ENCODE measurements around the gene PRKCA.

The PRKCA gene

DNA sequence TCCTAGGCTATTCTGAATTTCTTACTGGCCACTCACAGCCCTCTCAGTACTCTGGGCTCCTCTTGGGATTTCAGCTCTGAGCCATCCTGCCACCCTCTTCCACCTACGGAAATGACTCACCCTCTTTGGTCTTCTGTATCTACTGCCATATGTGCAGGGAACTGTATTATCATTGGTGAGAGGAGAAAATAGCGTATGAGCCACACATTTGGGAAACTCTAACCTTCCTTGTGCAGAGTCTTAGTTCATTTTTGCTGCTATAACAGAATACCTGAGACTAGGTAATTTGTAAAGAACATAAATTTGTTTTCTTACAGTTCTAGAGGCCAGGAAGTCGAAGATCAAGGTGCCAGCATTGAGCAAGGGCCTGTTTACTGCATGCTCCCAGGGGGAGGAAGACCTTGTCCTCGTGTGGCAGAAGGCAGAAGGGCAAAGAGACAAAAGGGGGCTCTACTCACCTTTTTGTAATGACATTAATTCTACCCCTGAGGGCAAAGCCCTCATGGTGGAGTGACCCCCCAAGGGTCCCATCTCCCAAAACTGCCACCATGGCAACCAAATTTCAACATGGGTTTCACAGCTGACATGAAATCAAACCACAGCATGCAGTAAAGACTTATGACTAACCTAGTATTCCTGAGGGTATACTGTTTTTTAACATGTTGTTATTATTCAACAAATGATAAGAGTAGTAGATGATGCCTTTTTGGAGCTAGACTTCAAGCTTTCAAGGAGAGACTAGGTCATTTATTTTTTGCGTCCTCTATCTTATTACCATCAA, 191.8 kb downstream of the PRKCA start:
- no peak for DNase-seq (ENCODE audit: low read depth, low spot score)
- TF ChIP-seq FOXP2 (optimal IDR thresholded peaks at IDR 0.05; ENCODE audit: control extremely low read depth, extremely low read length, insufficient read depth) (no peak), EZH2 (IDR thresholded peaks at IDR 0.05) (no peak), POLR2AphosphoS5 (IDR thresholded peaks at IDR 0.05; ENCODE audit: borderline replicate concordance, low read depth, low read length) (no peak)
- Histone ChIP-seq H3K9me3 (ENCODE audit: low read depth, low read length) (no peaks in the 10 kb centered on the region), H3K4me3 (no peak overlapping the region), H3K9ac (ENCODE audit: insufficient read length) (no peak overlapping the region), H3K36me3 (ENCODE audit: insufficient read depth, low read length) (no peaks in the 10 kb centered on the region), H3K27ac (no peak overlapping the region)

DNA sequence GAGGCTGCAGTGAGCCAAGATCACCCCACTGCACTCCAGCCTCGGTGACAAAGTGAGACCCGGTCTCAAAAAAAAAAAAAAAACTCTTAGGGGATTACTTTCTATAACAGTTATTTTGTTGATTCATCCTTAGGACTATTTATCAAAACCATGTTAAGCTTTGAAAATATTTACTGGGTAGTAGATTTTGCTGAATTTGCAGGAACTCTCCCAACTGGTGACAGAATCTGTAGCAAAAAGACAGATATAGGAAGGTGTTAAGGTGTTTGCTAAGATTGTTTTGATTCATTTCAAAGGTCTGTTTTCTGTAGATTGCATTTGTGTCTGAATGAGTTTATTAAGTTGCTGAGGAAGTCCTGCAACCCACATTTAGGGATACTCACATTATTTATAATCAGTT, 192.6 kb downstream of the PRKCA start:
- TF ChIP-seq POLR2AphosphoS5 (IDR thresholded peaks at IDR 0.05; ENCODE audit: borderline replicate concordance, low read depth, low read length) (no peak), EZH2 (IDR thresholded peaks at IDR 0.05) (no peak), FOXP2 (optimal IDR thresholded peaks at IDR 0.05; ENCODE audit: control extremely low read depth, extremely low read length, insufficient read depth) (no peak)
- Histone ChIP-seq H3K9ac (ENCODE audit: insufficient read length) (no peak overlapping the region), H3K4me3 (no peak overlapping the region), H3K27ac (no peak overlapping the region), H3K36me3 (ENCODE audit: insufficient read depth, low read length) (no peaks in the 10 kb centered on the region), H3K9me3 (ENCODE audit: low read depth, low read length) (no peaks in the 10 kb centered on the region)
- DNase-seq (ENCODE audit: low read depth, low spot score), result no peak

DNA sequence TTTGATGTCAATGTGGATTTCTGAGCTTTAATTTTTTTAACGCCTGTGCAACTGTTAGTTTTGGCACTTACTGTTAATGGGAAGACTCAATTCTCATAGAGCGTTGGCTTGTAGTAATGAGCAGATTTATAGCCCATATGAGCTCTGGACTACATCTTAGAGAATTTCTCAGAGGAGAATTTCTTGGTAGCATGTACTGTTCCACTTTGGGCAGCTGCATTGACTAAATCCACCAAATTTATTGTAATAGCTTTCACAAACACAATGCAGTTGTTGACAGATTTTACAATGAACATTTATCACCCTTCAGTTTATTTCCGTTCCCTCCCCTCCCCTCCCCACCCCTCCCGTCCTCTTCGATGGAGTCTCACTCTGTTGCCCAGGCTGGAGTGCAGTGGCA, 193.9 kb downstream of the PRKCA start:
- no peak for DNase-seq (ENCODE audit: low read depth, low spot score)
- Histone ChIP-seq H3K9ac (ENCODE audit: insufficient read length) (no peak overlapping the region), H3K4me3 (no peak overlapping the region), H3K27ac (no peak overlapping the region), H3K36me3 (ENCODE audit: insufficient read depth, low read length) (no peaks in the 10 kb centered on the region), H3K9me3 (ENCODE audit: low read depth, low read length) (no peaks in the 10 kb centered on the region)
- TF ChIP-seq FOXP2 (optimal IDR thresholded peaks at IDR 0.05; ENCODE audit: control extremely low read depth, extremely low read length, insufficient read depth), result no peak

DNA sequence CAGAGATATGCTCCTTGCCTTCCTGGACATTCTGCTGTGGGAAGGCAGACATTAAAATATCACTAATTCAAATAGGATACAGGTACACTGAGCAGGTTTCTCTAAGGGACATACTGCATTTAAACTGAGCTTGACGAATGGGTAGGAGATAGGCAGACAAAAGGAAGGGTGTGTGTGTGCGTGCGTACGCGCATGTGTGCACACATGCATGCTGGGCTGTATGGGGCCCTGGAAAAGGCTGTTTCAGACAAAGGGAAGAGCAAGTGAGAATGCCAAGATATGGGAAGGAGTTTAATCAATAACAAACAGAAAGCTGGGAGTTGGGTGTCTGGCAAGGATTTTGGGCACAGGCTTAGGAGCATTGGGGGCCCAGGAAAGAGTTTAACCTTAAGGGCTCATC, 196.2 kb downstream of the PRKCA start:
- no peak overlapping the region for H3K9ac ChIP-seq (ENCODE audit: insufficient read length)
- H3K9me3 ChIP-seq (ENCODE audit: low read depth, low read length), result no peaks in the 10 kb centered on the region
- no peak overlapping the region for H3K4me3 ChIP-seq
- TF ChIP-seq POLR2AphosphoS5 (IDR thresholded peaks at IDR 0.05; ENCODE audit: borderline replicate concordance, low read depth, low read length) (no peak), FOXP2 (optimal IDR thresholded peaks at IDR 0.05; ENCODE audit: control extremely low read depth, extremely low read length, insufficient read depth) (no peak), EZH2 (IDR thresholded peaks at IDR 0.05) (no peak)
- H3K27ac ChIP-seq, result no peak overlapping the region
- H3K36me3 ChIP-seq (ENCODE audit: insufficient read depth, low read length), result no peaks in the 10 kb centered on the region
- DNase-seq (ENCODE audit: low read depth, low spot score), result no peak

DNA sequence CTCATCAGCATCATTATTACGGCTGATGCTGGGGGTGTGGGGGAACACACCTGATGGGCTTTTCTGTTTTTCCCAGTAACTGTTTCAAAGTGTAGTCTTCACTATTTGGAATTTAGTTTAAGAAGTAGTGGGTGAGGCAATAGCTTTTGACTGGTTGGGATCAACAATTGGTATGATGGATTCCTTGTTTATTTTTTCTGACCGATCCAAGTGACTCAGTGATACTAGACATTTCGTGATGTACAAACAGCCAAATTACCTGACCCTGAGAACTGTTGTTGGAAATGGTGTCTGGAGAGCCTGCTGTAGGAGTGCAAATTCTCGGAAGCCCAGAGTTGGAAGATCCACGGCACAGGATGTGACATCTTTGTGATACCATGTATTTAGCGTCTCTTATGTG, 204.2 kb downstream of the PRKCA start:
- Histone ChIP-seq H3K9ac (ENCODE audit: insufficient read length) (no peak overlapping the region), H3K36me3 (ENCODE audit: insufficient read depth, low read length) (no peaks in the 10 kb centered on the region), H3K9me3 (ENCODE audit: low read depth, low read length) (no peaks in the 10 kb centered on the region), H3K27ac (no peak overlapping the region), H3K4me3 (no peak overlapping the region)
- DNase-seq (ENCODE audit: low read depth, low spot score), result no peak
- TF ChIP-seq FOXP2 (optimal IDR thresholded peaks at IDR 0.05; ENCODE audit: control extremely low read depth, extremely low read length, insufficient read depth), result no peak
- no peak for TF ChIP-seq EZH2 (IDR thresholded peaks at IDR 0.05)
- no peak for TF ChIP-seq POLR2AphosphoS5 (IDR thresholded peaks at IDR 0.05; ENCODE audit: borderline replicate concordance, low read depth, low read length)

DNA sequence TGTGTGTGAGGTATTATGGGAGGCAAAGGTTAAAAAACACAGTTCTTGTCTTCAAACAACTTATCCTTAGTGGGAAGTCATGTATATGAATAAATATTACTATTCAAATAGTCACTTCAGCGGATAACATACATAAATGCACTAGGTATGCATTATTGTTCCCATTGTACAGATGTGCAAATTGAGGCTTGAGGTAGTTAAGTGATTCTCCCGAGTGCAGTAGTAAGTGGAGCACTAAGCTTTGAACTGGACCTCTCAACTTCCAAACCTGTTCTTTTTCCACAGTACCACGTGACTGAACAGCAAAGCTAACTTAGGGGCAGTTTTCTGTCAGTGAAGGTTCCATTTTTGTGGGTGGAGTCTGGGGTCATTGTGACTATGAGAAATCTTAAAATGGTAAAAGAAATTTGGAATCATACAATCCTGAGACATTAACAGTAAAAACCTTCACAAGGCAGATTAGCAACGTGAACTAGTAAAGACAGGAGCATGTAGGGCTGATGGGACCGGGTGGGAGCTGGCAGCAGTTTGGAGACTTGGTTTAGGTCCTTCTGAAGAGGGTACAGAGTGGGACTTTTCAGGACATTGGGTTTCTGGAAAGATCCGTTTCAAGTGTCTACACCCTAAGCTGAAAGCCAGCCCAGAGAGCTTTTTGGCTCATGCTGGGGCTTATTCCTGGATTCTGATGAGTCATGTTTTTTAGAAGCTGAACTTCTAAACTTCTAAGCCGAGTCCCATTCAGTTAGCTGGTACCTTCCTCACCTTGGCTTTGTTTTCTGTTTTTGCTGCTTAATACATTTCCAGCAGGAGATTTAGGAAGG, 204.9 kb downstream of the PRKCA start:
- H3K9ac ChIP-seq (ENCODE audit: insufficient read length), result no peak overlapping the region
- no peaks in the 10 kb centered on the region for H3K36me3 ChIP-seq (ENCODE audit: insufficient read depth, low read length)
- no peak overlapping the region for H3K4me3 ChIP-seq
- H3K27ac ChIP-seq, result no peak overlapping the region
- H3K9me3 ChIP-seq (ENCODE audit: low read depth, low read length), result no peaks in the 10 kb centered on the region
- DNase-seq (ENCODE audit: low read depth, low spot score), result no peak
- TF ChIP-seq POLR2AphosphoS5 (IDR thresholded peaks at IDR 0.05; ENCODE audit: borderline replicate concordance, low read depth, low read length) (no peak), EZH2 (IDR thresholded peaks at IDR 0.05) (no peak), FOXP2 (optimal IDR thresholded peaks at IDR 0.05; ENCODE audit: control extremely low read depth, extremely low read length, insufficient read depth) (no peak)

DNA sequence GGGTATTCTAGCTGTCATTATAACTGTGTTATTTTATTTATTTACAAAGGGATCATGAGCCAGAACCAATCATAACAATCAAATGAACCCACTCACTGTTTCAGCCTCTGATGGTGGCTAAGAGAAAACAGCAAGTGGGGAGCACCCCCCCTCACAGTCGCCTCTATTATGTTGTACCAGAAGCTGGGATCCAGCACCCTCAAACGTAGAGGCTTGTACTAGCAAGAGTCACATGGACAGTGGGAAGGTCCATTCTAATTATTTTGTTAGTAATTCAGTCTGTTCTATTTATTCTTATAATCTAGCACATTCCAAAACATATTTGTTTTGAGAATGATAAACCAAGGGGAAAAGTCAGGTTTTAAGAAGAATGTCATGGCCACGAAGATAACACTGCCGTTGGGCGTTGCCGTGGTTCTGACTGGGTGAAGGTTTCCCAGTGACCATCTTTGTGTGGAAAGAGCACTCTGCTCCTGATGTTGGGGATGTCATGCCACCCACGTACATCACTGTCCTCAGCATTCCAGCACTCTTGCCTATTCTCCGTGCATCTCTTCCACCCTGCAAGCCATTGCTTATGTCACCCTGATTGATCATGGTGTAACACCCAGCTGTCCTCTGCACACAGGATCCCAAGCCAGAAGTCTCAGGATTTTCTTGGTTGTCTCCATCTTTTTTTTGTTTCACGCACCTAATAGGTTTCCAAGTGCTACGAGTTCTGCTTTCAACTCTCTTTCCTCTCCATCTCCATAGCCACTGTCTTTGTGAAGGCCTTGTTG, 205.8 kb downstream of the PRKCA start:
- TF ChIP-seq FOXP2 (optimal IDR thresholded peaks at IDR 0.05; ENCODE audit: control extremely low read depth, extremely low read length, insufficient read depth) (no peak), EZH2 (IDR thresholded peaks at IDR 0.05) (no peak), POLR2AphosphoS5 (IDR thresholded peaks at IDR 0.05; ENCODE audit: borderline replicate concordance, low read depth, low read length) (no peak)
- H3K9me3 ChIP-seq (ENCODE audit: low read depth, low read length), result no peaks in the 10 kb centered on the region
- no peak overlapping the region for H3K27ac ChIP-seq
- no peak overlapping the region for H3K9ac ChIP-seq (ENCODE audit: insufficient read length)
- H3K36me3 ChIP-seq (ENCODE audit: insufficient read depth, low read length), result no peaks in the 10 kb centered on the region
- no peak for DNase-seq (ENCODE audit: low read depth, low spot score)
- H3K4me3 ChIP-seq, result no peak overlapping the region

Measured in SK-N-MC (cell line).